ENCODE measurements around the gene SHISA9.
"Not testable (repeated sequence)": the region's sequence is repeated elsewhere in the genome, so short reads cannot be mapped to it uniquely, and the experiment has no call there.

SHISA9 gene

DNA sequence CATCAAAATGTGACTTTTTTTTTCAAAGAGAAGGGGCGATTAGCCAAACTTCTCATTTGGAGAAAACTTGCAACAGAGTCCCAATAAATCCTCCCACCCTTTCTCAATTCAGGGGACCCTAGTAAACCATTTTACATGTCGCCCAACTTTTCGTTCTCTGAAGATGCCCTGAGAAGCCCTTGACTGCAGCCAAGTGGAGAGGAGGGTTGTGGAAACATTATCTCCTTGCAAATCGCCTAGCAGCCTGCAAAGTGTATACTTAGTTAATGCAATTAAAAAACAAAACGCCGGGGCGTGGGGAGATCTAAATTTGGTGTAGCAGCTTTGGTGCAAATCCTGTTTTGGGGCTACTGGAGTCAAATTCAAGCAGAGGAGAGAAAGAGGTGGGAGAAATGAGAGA is 1.2 kb upstream of the SHISA9 start:
- no peak for DNase-seq (ENCODE audit: low read depth in 2 of 2)

DNA sequence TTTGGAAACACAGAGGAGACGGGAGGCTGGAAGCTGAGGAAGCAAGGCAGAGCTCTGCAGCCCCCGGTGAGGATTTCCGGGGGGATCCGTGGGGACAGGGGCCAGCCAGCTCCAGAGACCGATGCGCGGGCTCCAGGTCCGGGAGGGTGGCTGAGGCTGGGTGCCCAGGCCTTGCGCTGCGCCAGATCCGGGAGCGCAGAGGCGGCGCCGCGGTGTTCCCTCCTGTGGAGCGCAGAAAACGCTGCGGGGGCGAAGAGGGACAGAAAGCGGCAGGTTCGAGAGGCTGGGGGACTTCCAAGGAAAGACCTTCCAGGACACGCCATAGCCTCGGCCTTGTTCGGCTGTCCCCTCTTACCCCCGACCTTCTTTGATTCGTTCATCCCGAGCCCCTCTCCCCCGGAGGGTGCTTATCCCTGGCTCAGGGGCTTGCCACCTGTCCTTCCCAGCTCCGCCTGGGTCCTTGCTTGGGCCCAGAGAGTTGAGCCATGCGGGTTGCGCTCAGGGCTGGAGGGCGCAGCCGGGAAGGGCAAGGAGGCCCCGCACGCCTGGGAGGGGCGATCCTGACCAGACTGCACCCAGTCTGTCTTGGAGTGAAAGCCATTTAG is 697 bp upstream of the SHISA9 start:
- DNase-seq (ENCODE audit: low read depth in 2 of 2): no peak

DNA sequence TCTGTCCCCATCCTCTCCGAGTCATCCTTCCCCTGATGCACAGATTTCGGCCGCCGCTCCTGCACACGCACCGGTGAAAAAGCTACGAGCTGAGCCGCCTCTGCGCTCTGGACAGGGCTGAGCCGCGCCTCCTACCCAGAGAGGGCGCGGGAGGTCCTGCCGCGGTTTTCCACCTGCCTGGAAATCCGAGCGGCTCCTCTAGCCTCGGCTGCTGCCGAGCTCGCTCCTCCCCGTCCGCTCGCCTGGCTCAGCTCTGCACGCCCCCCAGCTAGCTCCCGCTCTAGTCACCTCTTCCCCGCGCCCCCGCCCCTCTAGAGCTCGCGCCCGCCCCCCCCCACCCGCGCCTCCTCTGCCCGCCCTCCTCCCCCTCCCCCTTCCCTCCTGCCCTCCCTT is 198 bp upstream of the SHISA9 start:
- DNase-seq (ENCODE audit: low read depth in 2 of 2): no peak

DNA sequence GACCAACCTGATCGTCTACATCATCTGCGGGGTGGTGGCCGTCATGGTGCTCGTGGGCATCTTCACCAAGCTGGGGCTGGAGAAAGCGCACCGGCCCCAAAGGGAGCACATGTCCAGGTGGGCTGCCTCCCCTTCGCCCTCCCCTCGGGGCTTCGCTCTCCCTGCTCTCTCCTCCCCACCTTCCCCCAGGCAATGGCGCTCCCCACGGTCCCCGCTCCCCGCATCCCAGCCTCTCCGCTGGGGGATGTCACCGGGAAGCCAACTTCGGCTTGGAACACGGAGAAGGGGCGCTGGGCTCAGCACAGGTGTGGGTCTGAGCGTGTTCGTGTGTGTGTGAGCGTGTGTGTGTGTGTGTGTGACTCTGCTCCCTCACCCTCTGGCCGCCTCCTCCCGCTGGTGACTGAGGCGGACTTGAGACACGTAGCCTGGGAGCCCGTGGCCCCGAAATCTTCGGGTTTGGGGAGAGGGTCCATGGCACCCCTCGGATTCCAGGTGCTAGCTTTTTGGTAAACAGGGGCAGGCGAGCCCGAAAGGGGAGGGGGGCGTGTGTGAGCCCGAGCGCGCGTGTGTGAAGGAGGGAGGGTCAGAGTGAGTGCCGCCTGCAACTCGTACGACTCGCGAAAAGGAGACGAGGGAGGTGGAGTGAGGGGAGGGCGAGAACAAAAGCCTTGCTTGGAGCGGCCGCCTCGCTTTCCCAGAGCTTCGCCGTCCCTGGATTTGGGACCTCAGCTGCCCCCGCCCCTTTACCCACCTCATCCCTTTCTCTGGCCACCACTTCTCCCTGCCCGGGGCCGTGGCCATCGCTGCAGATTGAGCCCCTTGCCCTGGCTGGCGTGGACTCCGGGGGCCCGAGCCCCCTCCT is 1.3 kb downstream of the SHISA9 start:
- no peak for DNase-seq (ENCODE audit: low read depth in 2 of 2)

DNA sequence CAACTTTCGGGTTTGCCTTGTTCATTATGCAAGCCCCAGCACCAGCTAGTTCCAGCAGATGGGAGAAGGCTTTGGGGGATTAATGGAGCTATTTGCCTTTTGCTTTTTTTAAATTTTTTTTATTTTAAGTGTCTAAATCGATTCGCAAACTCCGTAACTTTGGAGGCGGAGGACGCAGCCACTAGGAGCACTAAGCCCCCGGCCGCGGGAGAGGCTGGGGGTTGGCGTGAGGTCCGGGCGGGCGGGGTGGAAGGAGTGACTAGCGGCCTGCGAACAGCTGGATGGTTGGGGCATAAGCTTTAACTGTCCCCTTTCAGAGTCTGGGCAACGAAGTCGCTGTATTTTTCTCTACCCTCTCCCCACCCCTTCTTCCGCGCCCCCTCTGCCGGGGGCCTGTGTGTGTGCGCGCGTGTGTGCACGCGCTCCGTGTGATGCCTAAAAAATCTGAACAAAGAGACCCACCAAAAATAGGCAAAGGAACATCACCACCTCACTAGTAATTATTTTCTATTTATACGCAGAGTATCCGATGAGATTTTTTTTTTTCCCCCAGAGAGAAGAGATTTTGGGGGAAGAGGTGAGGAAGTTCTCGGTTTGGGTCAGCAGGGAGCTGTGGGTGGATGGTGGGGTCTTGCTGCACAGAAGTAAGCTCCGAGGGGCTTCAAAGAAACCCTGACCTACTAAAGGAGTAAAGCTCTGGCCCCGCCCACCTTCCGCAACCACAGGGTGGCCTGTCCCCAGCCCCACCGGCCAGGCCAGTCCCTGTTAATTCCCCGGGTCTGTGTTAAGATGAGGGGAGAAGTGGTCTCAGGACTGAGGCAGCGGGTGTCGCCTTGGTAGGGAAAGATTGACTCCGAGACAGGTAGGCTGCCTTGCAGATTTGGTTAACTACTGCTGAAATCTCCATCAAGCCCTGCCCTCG is 2.3 kb downstream of the SHISA9 start:
- DNase-seq (ENCODE audit: low read depth in 2 of 2): no peak

DNA sequence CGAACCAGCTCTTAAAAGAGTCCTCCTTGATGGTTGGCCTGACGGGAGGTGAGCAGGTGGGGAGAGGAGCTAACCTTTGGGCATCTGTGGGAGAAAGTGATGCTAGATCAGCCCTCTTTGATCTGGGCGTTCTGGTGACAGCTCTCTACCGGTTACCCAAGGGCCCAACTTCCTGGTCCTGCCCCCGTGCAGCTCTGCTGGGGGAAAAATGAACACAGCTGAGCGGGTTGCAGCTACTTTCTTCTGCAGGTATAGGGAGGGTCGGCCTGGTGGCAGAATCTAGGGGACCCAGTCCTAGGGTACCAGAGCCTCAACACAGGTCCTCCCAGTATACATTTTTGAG is 2.9 kb downstream of the SHISA9 start:
- no peak for DNase-seq (ENCODE audit: low read depth in 2 of 2)

DNA sequence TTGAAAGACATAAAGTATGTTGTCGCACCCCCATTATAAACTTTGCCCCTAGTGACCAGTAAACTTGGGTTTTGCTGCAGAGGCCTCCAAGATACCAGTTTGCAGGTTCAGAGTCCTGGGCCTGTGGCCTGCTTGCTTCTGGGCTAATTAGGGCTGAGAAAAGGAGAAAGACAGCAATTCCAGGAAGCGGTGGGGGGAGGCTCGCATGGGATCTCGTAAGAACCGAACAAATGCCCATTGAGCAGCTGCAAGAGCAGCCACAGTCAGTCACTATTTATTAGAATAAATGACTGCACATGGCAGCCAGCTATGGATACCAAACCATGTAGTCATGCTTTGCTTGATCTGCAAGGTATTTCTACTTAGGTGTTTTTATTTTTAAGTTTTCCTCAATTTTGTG is 4.9 kb downstream of the SHISA9 start:
- DNase-seq (ENCODE audit: low read depth in 2 of 2): no peak

DNA sequence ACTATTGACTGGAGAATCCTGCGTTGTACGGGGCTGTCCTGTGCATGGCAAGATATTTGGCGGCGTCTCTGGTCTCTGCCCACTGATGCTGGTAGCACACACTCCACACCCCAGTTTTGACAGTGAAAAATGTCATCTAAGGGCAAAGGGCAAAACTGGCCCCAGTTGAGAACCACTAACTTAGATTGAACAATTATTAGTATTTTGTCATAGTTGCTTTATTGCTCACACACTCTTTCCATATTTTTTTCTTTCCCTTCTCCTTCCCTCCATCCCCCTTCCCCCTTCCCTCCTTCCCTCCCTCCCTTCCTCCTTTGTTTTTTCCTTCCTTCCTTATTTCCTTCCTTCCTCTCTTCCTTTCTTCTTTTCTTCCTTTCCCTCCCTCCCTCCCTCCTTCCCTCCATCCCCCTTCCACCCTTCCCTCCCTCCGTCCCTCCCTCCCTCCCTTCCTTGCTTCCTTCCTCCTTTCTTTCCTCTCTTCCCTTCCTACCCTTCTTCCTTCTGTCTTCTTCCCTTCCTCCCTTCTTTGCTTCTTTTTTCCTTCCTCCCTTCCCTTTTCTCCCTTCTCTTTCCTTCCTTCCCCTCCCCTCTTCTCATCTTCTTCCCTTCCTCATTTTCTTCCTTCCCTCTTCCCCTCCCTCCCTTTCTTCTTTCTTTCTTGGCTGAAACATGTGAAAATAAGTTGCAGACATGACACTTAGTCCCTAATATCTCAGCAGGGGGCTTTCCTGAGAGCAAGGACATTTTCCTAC is 5.5 kb downstream of the SHISA9 start:
- no peak for DNase-seq (ENCODE audit: low read depth in 2 of 2)

DNA sequence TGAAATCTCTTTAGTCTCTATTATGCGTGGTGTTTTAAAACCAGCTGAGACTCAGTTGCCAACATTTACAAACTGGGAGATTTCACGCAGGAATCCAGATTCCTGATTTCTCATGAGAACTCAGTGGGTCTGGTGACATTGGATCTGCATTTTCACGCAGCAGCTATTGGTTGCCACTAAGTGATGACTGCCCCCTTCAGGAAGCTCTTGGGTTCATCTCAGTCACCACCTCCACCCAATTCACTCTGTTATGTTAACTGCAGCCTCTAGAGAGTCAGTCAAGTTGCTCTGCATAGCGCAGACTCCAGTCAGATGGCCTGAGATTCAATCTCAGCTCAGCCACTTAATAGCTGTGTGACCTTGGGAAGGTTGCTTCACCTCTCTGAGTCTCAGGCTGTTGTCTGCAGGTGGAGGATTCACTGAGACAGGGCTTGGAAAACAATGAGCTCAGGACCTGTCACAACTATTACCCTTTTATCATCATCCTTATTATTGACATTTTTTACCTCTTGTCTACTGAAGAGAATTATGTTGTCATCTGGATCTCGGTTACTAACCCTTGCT is 6.4 kb downstream of the SHISA9 start:
- no peak for DNase-seq (ENCODE audit: low read depth in 2 of 2)

DNA sequence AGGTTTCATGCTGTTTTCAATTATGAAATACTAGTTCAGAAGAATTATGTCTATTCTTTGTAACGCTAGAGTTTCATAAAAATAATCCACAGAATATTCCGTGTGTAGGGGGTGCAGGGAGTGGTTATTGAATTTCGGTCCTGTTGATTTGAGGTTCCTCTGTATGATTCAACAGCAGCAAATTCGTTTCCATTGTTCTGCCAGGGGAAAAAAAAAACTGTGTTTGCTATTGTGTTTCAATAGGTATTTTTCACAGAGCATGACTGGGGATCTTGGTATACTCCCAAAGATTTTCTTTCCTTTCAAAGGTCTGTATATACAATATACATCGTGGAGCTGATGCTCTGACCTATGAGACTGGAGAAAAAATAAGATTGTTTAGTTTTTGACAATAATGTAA is 15.8 kb downstream of the SHISA9 start:
- DNase-seq (ENCODE audit: low read depth in 2 of 2): no peak

DNA sequence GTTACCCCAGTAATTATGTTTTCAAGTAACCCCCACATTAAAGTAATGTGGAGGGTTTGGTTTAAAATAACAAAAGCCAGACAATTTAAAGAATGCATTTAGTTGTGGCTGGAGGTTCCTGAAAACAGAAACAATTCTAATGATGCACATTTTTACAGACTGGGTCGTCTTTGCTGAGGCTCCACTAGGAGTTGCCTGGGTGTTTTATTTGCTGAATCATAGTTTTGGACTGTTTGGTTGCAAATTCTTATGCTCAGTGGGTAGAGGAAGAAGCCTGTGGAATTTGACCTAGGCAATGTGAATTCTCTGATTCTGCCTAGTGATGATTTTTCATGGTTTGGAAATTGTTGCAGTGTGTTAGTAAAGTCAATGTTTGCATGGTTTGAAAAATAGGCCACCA is 16.3 kb downstream of the SHISA9 start:
- DNase-seq (ENCODE audit: low read depth in 2 of 2): no peak

DNA sequence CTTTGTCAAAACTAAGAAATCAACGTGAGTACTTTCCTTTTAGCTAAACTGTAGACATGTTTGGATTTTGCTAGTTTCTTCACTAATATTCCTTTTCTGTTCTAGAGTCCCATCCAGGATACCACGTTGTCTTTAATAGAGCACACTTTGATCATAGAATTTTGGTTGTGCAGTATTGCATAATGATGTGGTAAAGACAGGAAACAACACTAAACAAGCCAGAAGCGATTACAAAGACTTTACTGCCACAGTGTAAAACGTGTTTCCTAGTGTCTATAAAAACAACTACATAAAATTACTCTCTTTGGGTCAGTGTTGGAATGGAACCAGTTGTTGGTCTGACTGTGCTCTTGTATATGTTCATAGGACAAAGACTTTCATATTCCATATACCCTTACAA is 19.3 kb downstream of the SHISA9 start:
- DNase-seq (ENCODE audit: low read depth in 2 of 2): no peak

DNA sequence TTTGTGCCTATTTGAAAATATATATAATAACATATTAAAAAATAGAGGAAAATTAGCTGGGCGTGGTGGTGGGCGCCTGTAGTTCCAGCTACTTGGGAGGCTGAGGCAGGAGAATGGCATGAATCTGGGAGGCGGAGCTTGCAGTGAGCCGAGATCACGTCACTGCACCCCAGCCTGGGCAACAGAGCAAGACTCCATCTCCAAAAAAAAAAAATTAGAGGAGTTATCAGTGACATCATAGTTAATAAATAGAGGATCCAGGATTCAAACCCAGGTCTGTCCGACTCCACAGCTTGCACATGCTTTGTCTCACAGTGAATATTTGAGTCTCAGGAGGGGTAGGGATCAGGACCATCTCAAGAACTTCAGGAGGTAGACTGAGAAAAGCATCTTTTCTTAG is 22.2 kb downstream of the SHISA9 start:
- DNase-seq (ENCODE audit: low read depth in 2 of 2): not testable (repeated sequence)

DNA sequence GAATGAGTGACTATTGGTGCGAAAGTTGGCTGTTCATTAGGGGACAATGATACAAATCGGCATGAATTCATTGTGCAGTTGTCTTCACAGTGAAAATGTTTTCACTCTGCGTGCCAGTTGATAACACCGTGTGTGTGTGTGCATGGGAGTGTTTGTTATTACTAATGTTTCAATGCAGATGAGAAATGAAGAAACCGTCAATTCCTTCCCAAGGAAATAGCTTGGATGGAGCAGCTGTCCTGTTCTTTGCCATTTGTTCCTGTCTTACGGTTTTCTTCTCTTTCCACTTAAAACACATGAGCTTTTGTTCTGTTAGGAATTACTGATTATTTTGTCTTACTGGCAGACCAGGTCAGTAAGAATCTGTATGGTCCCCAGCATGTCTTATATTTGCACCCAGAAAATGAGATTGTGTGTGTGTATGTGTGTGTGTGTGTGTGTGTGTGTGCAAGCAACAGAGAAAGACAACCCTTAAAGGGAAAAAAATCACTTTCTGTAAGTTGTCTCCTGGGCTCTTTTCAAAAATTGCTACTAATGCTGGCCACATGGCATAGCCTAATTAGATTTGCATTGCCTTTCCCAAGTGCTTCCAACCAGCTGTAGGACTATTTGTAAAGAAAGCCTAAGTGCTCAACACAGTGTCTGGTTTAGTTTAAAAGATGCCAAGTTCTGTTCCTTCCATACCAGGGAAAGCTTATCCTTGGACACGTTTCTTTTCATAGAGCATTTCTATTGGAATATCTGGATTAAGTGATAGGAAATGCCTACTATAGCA is 23.8 kb downstream of the SHISA9 start:
- no peak for DNase-seq (ENCODE audit: low read depth in 2 of 2)

DNA sequence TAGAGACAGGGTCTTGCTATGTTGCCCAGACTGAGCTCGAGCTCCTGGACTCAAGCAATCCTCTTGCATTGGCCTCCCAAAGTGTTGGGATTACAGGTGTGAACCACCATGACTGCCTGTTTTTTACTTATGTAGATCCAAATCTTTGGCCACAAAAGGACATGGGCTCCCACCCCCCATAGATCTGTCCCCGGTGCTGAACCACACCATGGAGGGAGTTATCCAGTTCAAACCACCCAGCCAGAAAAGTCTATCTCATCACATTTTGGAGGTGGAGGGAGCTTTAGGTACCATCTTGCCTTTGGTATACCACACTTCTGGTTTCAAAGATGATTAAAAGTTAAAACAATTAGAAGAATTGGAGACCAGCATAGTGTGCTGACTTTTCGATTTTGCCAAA is 26.2 kb downstream of the SHISA9 start:
- no peak for DNase-seq (ENCODE audit: low read depth in 2 of 2)

DNA sequence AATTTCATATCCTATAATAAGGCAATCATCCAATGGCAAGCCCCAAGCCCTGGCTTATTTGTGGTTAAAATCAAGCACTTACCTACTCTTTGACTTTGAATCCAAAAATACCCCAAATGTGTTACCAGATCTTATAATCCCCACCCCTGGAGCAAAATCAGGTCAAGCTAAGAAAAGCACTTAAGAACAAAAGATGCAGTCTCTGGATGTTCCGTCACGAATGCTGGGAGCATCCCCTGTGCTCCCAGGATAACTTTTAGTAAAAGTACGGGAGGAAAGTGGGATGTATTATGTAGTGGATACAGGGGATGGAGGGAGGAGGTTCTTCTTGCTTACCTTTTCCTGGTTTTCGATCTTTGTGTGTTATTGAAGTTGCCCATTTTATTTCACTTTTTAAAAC is 29.5 kb downstream of the SHISA9 start:
- no peak for DNase-seq (ENCODE audit: low read depth in 2 of 2)

DNA sequence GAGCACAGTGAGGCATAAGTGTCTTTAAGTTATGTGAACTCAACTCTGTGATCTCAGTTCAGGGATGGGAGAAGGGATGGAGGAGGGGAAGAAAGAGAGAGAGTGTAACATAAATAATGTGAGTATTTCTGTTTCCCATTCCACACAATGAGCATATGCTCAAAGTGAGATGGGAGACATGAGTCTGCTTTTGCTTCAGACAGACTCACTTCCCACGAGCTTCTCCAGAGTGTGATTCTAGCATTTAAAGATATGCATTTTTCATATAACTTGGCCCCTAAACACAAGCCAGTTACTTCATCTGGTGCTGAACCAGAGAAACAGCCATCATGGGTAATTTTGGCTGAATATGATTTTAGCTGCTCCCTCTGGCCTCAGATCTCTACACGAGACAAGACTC is 35.0 kb downstream of the SHISA9 start:
- DNase-seq (ENCODE audit: low read depth in 2 of 2): no peak

DNA sequence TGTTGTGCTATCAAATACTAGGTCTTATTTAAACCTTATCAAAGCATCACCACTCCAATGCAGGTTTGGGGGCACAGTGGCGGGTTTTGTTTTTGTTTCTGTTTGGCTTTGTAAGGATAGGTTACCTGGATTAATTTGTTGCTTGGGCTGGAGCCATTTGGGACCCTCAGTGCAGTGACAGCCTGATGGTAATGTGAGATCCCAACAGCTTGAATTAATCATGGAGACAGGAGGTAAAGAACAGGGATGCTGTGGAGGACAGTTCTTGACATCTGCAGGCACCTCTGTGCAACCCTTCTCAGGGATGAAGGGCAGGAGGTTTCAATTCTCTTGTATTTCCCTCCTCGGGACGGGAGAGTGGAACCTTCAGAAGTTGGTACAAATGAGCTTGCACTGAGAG is 40.5 kb downstream of the SHISA9 start:
- no peak for DNase-seq (ENCODE audit: low read depth in 2 of 2)

DNA sequence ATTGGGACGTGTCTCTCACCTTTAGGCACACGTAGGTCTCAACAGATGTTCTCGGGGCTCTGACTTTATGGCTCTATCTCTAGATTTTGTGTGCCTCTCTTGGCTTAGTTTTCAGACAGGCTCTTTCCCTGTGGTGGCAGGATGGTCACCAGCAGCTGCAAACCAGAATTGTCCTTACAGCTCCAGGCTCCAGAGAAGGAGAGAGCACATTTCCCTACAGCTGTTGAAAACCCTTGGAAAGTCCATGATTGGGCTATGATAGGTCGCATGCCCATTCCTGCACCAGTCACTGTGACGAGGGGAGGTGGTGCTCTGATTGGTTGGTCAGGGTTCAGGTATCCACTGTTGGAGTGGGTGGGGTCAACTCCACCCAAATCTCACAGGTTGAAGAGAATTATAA is 41.5 kb downstream of the SHISA9 start:
- DNase-seq (ENCODE audit: low read depth in 2 of 2): no peak

DNA sequence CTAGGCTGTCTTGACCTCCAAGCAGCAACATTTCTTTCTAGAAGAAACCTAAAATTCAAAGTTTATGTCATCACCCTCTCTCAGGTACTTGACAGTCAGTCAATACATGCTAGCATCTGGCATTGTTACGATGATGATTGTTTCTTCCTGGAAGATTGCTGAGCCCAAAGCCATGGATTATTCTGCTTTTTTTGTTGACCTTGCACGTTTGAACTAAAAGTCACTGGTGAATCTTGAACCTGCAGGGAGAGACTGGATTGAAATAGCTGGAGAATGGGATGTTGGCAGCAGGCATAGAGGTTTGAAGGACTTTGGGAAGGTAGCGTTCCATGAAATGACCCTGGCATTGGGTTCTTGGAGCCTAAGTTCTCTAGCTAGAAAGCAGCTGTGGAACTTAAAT is 42.9 kb downstream of the SHISA9 start:
- DNase-seq (ENCODE audit: low read depth in 2 of 2): no peak

DNA sequence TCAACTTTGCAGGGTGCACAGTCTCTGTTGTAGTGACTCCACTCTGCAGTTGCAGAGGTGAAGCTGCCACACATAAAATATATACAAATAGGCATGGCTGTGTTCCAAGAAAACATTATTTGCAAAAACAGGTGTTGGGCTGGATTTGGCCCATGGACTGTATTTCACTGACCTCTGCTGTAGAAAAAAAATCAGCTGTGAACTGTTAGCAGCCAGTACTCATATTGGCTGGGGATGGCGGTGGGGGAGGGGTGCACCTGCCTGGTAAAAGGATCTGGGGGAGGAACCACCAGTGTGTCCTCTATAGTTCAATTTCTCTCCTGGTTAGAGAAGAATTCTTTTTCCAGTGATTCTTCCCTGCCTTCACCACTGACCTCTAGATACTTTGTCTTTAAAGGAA is 50.0 kb downstream of the SHISA9 start:
- no peak for DNase-seq (ENCODE audit: low read depth in 2 of 2)
